IMR-90 (cell line): ENCODE results near the gene CD163L1. TPM values are rescaled to one million over a fixed set of nuclear protein-coding genes. Genes with fewer than 3 reads are reported as not detected.

Experiments
- ATAC-seq: fragments of 200-7000 bp; cut with Tn5 transposase; 2 replicates; pipeline ENCODE4 v1.9.1; 2020; ENCODE audit warnings: low read depth, mild to moderate bottlenecking, moderate library complexity
- BruUV-seq: library from RNA; stranded (reverse); fragments of 400-500 nt; replicated peaks from 2 replicates; lab custom pipeline; 2021; lab: Mats Ljungman, UMichigan
- CTCF ChIA-PET: fragments of 300-600 bp; formaldehyde crosslinking; extraction: SDS; loops from one replicate; lab custom pipeline; 2021; ENCODE audit warnings: antibody characterized with exemption; lab: Yijun Ruan, JAX
- POLR2A ChIA-PET: fragments of 300-600 bp; sonication (Branson Sonifier 250); formaldehyde crosslinking; loops from one replicate; lab custom pipeline; 2022; ENCODE audit warnings: antibody characterized with exemption; ENCODE audit not compliant: unreplicated experiment; lab: Charles Lee
- DNase-seq: peaks from one replicate; pipeline ENCODE4 v3.0.0; 2013
- H2AFZ ChIP-seq: replicated peaks from 2 replicates; pipeline ENCODE3; 2013; ENCODE audit warnings: low read length, mild to moderate bottlenecking; ENCODE audit not compliant: poor library complexity
- H2AK5ac ChIP-seq: 2 replicates; pipeline ENCODE4 v1.6.1; 2013; ENCODE audit warnings: low read depth, low read length, inconsistent platforms
- H2AK9ac ChIP-seq: replicated peaks from 2 replicates; pipeline ENCODE3; 2013; ENCODE audit warnings: mild to moderate bottlenecking, low read depth, low read length, moderate library complexity; ENCODE audit not compliant: poor library complexity
- H2BK120ac ChIP-seq: 2 replicates; pipeline ENCODE4 v1.6.1; 2013; ENCODE audit warnings: low read depth, low read length, inconsistent platforms
- H2BK15ac ChIP-seq: 3 replicates; pipeline ENCODE4 v1.6.1; 2013; ENCODE audit warnings: low read depth, low read length, inconsistent platforms
- H2BK20ac ChIP-seq: 2 replicates; pipeline ENCODE4 v1.6.1; 2013; ENCODE audit warnings: low read depth, mild to moderate bottlenecking, inconsistent platforms, low read length, moderate library complexity
- H2BK5ac ChIP-seq: 2 replicates; pipeline ENCODE4 v1.6.1; 2013; ENCODE audit warnings: mild to moderate bottlenecking, low read depth, low read length, inconsistent platforms; ENCODE audit not compliant: poor library complexity, severe bottlenecking
- H3K14ac ChIP-seq: replicated peaks from 2 replicates; pipeline ENCODE4 v1.6.1; 2013; ENCODE audit warnings: low read depth, low read length, inconsistent platforms
- H3K18ac ChIP-seq: 2 replicates; pipeline ENCODE4 v1.6.1; 2013; ENCODE audit warnings: low read depth, low read length, control low read depth
- H3K23ac ChIP-seq: 2 replicates; pipeline ENCODE4 v1.6.1; 2013; ENCODE audit warnings: low read depth, low read length, inconsistent platforms
- H3K27ac ChIP-seq: 2 replicates; pipeline ENCODE4 v1.5.1; 2013; ENCODE audit warnings: mild to moderate bottlenecking, control low read depth, low read length; ENCODE audit not compliant: insufficient read depth
- H3K27me3 ChIP-seq: 2 replicates; pipeline ENCODE4 v1.6.1; 2013; ENCODE audit warnings: low read length; ENCODE audit not compliant: control insufficient read depth, insufficient read depth
- H3K36me3 ChIP-seq: 2 replicates; pipeline ENCODE4 v1.6.1; 2013; ENCODE audit warnings: low read length, mixed read lengths; ENCODE audit not compliant: control insufficient read depth, insufficient read depth
- H3K4ac ChIP-seq: 2 replicates; pipeline ENCODE4 v1.6.1; 2013; ENCODE audit warnings: low read depth, low read length, inconsistent platforms
- H3K4me1 ChIP-seq: 2 replicates; pipeline ENCODE4 v1.6.1; 2013; ENCODE audit warnings: low read length, mixed read lengths; ENCODE audit not compliant: control insufficient read depth, insufficient read depth
- H3K4me2 ChIP-seq: 2 replicates; pipeline ENCODE4 v1.6.1; 2013; ENCODE audit warnings: low read depth, mild to moderate bottlenecking, control low read depth, low read length, moderate library complexity
- H3K4me3 ChIP-seq: 2 replicates; pipeline ENCODE4 v1.5.1; 2013; ENCODE audit warnings: low read depth, mild to moderate bottlenecking, control low read depth, low read length, moderate library complexity; ENCODE audit not compliant: insufficient read depth
- H3K56ac ChIP-seq: 2 replicates; pipeline ENCODE4 v1.6.1; 2013; ENCODE audit warnings: low read length, inconsistent platforms; ENCODE audit not compliant: insufficient read depth; ENCODE audit errors: extremely low read depth
- H3K79me1 ChIP-seq, 2 experiments: 2 replicates each; pipeline ENCODE4 v1.6.1; 2013; ENCODE audit warnings: low read length in 2 of 2, inconsistent platforms in 1 of 2, low read depth in 1 of 2
- H3K9ac ChIP-seq: 2 replicates; pipeline ENCODE4 v1.6.1; 2013; ENCODE audit warnings: low read depth, low read length, control low read depth
- H3K9me1 ChIP-seq: 2 replicates; pipeline ENCODE4 v1.6.1; 2013; ENCODE audit warnings: low read length, inconsistent platforms; ENCODE audit not compliant: insufficient read depth
- H3K9me3 ChIP-seq: 2 replicates; pipeline ENCODE4 v1.6.1; 2013; ENCODE audit warnings: low read length; ENCODE audit not compliant: control insufficient read depth, insufficient read depth
- H4K20me1 ChIP-seq: 2 replicates; pipeline ENCODE4 v1.6.1; 2013; ENCODE audit warnings: low read length, inconsistent platforms; ENCODE audit not compliant: insufficient read depth
- H4K5ac ChIP-seq: 2 replicates; pipeline ENCODE4 v1.6.1; 2013; ENCODE audit warnings: mild to moderate bottlenecking, low read depth, low read length, control low read depth
- H4K8ac ChIP-seq, 2 experiments: 2 replicates each; pipeline ENCODE4 v1.6.1; 2013; ENCODE audit warnings: low read depth in 2 of 2, low read length in 2 of 2, control low read depth in 1 of 2, inconsistent platforms in 1 of 2
- H4K91ac ChIP-seq: 2 replicates; pipeline ENCODE4 v1.6.1; 2013; ENCODE audit warnings: low read depth, low read length, inconsistent platforms; ENCODE audit not compliant: insufficient read depth
- BHLHE40 ChIP-seq: fragments of 150-350 bp; IDR thresholded peaks from 2 replicates; pipeline ENCODE4 v1.6.1; 2016; ENCODE audit warnings: mild to moderate bottlenecking, low read depth, low read length
- MXI1 ChIP-seq: IDR thresholded peaks from 2 replicates; pipeline ENCODE4 v1.6.1; 2012; ENCODE audit warnings: low read depth, mild to moderate bottlenecking, low read length, moderate library complexity, borderline replicate concordance
- RAD21 ChIP-seq: IDR thresholded peaks from 2 replicates; pipeline ENCODE4 v1.6.1; 2012; ENCODE audit warnings: low read length, improper control_type of control experiment
- RFX5 ChIP-seq: IDR thresholded peaks from 2 replicates; pipeline ENCODE4 v1.8.0; 2012; ENCODE audit warnings: low read depth, mild to moderate bottlenecking, low read length, moderate library complexity
- WGBS, 2 experiments: methylation state at CpG; one replicate each; pipeline versions ENCODE4 v1.1.5 to v1.1.7; 2013; ENCODE audit warnings: missing lambda C conversion rate in 2 of 2; ENCODE audit not compliant: insufficient read length in 1 of 2; ENCODE audit errors: extremely low coverage in 2 of 2; 5-methylcytosine and 5-hydroxymethylcytosine counted together
- dilution Hi-C: fragments of 300-500 bp; cut with HindIII; formaldehyde crosslinking; loops from one replicate; pipeline ENCODE4 v1.14.3; 2018; ENCODE audit warnings: low sequenced_read_pairs; ENCODE audit not compliant: unreplicated experiment
- in situ Hi-C: fragments of 300-500 bp; cut with MboI; formaldehyde crosslinking; loops from 3 replicates; pipeline ENCODE4 v1.14.3; 2019; ENCODE audit warnings: low sequenced_read_pairs, inconsistent platforms, mixed read lengths
- intact Hi-C: fragments of 100-400 bp; cut with micrococcal nuclease; formaldehyde crosslinking; loops from 2 replicates; pipeline ENCODE4 v1.10.0; 2022
- polyA plus RNA-seq, 3 experiments: library from polyadenylated mRNA; depleted of rRNA; stranded (reverse); fragments of >200 nt; gene quantifications; 2 replicates each; pipeline ENCODE4 v1.2.3, GENCODE V29; 2012; ENCODE audit warnings: low replicate concordance in 1 of 3
- total RNA-seq: library from RNA; depleted of rRNA; stranded (reverse); fragments of >200 nt; gene quantifications from 2 replicates; pipeline ENCODE4 v1.2.3, GENCODE V29; 2012
- TF ChIP-seq, protein P1 (sequence below): fragments of 150-350 bp; IDR thresholded peaks from 2 replicates; pipeline ENCODE4 v1.6.1; 2017; ENCODE audit warnings: mild to moderate bottlenecking, antibody characterized with exemption, low read length, low read depth

CD163L1 gene
- total and polyA plus RNA-seq, 2 of the 4 experiments (the other 2 are of a cell fraction): 0.50 to 1.6 TPM

GRCh38 chr12:7375145-7375543 lies 68.8 kb downstream of the CD163L1 start:
- Histone ChIP-seq H3K9ac (no peak overlapping the region), H2AK5ac (peak overlapping the region; percentile 50), H2BK15ac (no peak overlapping the region), H2BK120ac (0 out of 2 replicates have a peak overlapping the region, but pooled peaks have one; percentile 3), H3K4ac (no peak overlapping the region), H3K4me3 (no peak overlapping the region), H3K9me3 (no peaks in the 10 kb centered on the region), H4K91ac (no peak overlapping the region), H2AK9ac (no peak overlapping the region), H4K8ac (no peak overlapping the region), H3K27ac (no peak overlapping the region), H2AFZ (no peak overlapping the region), H3K4me1 (no peaks in the 10 kb centered on the region), H4K20me1 (no peaks in the 10 kb centered on the region), H2BK5ac (no peak overlapping the region), H3K36me3 (no peaks in the 10 kb centered on the region), H3K27me3 (no peaks in the 10 kb centered on the region), H4K5ac (no peak overlapping the region), H3K9me1 (0 out of 2 replicates have a peak, but pooled peaks cover 2% of the 10 kb centered on the region), H3K18ac (no peak overlapping the region), H2BK20ac (no peak overlapping the region), H3K23ac (no peak overlapping the region), H3K4me2 (no peak overlapping the region), H3K56ac (no peak overlapping the region), H3K79me1 (no peaks in the 10 kb centered on the region), H3K14ac (no peak overlapping the region)
- no peak for TF ChIP-seq MXI1
- TF ChIP-seq, protein P1, sequence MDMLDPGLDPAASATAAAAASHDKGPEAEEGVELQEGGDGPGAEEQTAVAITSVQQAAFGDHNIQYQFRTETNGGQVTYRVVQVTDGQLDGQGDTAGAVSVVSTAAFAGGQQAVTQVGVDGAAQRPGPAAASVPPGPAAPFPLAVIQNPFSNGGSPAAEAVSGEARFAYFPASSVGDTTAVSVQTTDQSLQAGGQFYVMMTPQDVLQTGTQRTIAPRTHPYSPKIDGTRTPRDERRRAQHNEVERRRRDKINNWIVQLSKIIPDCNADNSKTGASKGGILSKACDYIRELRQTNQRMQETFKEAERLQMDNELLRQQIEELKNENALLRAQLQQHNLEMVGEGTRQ: no peak
- no peak for TF ChIP-seq RAD21
- TF ChIP-seq BHLHE40: no peak
- no peak for TF ChIP-seq RFX5
- WGBS, 2 experiments: 78% methylated on average over 2 of the region's 3 CpGs; no CpG with 5 or more reads in 1 of the 2 experiments
- in situ Hi-C loops (no loop called here), intact Hi-C loops (no loop called here), dilution Hi-C loops (no loop called here)
- DNase-seq (no peak), ATAC-seq (no peak)
- ChIA-PET CTCF (no interaction called here), POLR2A (no interaction called here)
- no TSS peak for BruUV-seq
